HG03196 (cell line): Measurements from ENCODE around the gene RGS12.

Experiments
- ATAC-seq: cut with Tn5 transposase; IDR thresholded peaks from one replicate; pipeline ENCODE4 v1.9.1; 2021; ENCODE audit not compliant: unreplicated experiment

RGS12 gene

GRCh38 chr4:3292571-3293400 lies at the start of gene RGS12:
RGS12 (plus strand) TSS chr4:3293021; CDS start chr4:3316171, 23,150 bp downstream.
- peak; percentile 75 for ATAC-seq

GRCh38 chr4:3243136-3243780 lies 49.6 kb upstream of the RGS12 start:
- no peak for ATAC-seq

- no peak for ATAC-seq
Observed at GRCh38 chr4:3244002-3244401, 48.8 kb upstream of the RGS12 start.

GRCh38 chr4:3244747-3245146 lies 48.1 kb upstream of the RGS12 start:
- ATAC-seq: no peak

- no peak for ATAC-seq
Observed at GRCh38 chr4:3245676-3246075, 47.1 kb upstream of the RGS12 start.

- ATAC-seq: no peak
Observed at GRCh38 chr4:3246458-3247398, 46.1 kb upstream of the RGS12 start.

GRCh38 chr4:3247399-3248177 lies 45.2 kb upstream of the RGS12 start:
- ATAC-seq: no peak

- ATAC-seq: no peak
Observed at GRCh38 chr4:3248178-3248480, 44.7 kb upstream of the RGS12 start.

GRCh38 chr4:3248811-3249661 lies 43.8 kb upstream of the RGS12 start, which contains the start of gene MSANTD1:
MSANTD1 (plus strand) TSS chr4:3249159; CDS start chr4:3249223, 64 bp downstream.
- ATAC-seq: no peak

- ATAC-seq: no peak
Observed at GRCh38 chr4:3249711-3250437, 42.9 kb upstream of the RGS12 start.

GRCh38 chr4:3250438-3250955 lies 42.3 kb upstream of the RGS12 start:
- ATAC-seq: no peak

- ATAC-seq: no peak
Observed at GRCh38 chr4:3250956-3251690, 41.7 kb upstream of the RGS12 start.

GRCh38 chr4:3251691-3252479 lies 40.9 kb upstream of the RGS12 start:
- ATAC-seq: no peak

GRCh38 chr4:3252480-3252828 lies 40.4 kb upstream of the RGS12 start:
- ATAC-seq: no peak

- ATAC-seq: no peak
Observed at GRCh38 chr4:3252831-3253641, 39.8 kb upstream of the RGS12 start.

GRCh38 chr4:3253808-3254207 lies 39.0 kb upstream of the RGS12 start:
- ATAC-seq: no peak
